Activated naive CD8-positive, alpha-beta T cell (primary cell): ENCODE data around the gene HAND2.

ENCODE experiments used
- H3K27ac Mint-ChIP-seq: one replicate; pipeline ENCODE4 v1.8.0; 2021; ENCODE audit warnings: mixed read lengths
- H3K27me3 Mint-ChIP-seq: one replicate; pipeline ENCODE4 v1.8.0; 2021; ENCODE audit warnings: mixed read lengths
- H3K36me3 Mint-ChIP-seq: one replicate; pipeline ENCODE4 v1.8.0; 2021; ENCODE audit warnings: mixed read lengths
- H3K4me1 Mint-ChIP-seq: one replicate; pipeline ENCODE4 v1.8.0; 2021; ENCODE audit warnings: low read depth, mixed read lengths
- H3K4me3 Mint-ChIP-seq: one replicate; pipeline ENCODE4 v1.8.0; 2021; ENCODE audit warnings: mild to moderate bottlenecking, mixed read lengths
- H3K9me3 Mint-ChIP-seq: one replicate; pipeline ENCODE4 v1.8.0; 2021; ENCODE audit warnings: low read depth, mixed read lengths

The HAND2 gene

GRCh38 chr4:173489514-173489913 lies 40.5 kb downstream of the HAND2 start:
- H3K4me3 Mint-ChIP-seq: no peak overlapping the region
- H3K9me3 Mint-ChIP-seq: no peaks in the 10 kb centered on the region
- H3K27me3 Mint-ChIP-seq: peaks cover 5% of the 10 kb centered on the region
- H3K27ac Mint-ChIP-seq: no peak overlapping the region
- no peaks in the 10 kb centered on the region for H3K36me3 Mint-ChIP-seq
- H3K4me1 Mint-ChIP-seq: peaks cover 7% of the 10 kb centered on the region

GRCh38 chr4:173488656-173489055 lies 41.4 kb downstream of the HAND2 start:
- H3K4me1 Mint-ChIP-seq: no peaks in the 10 kb centered on the region
- no peaks in the 10 kb centered on the region for H3K9me3 Mint-ChIP-seq
- no peak overlapping the region for H3K27ac Mint-ChIP-seq
- H3K36me3 Mint-ChIP-seq: no peaks in the 10 kb centered on the region
- H3K27me3 Mint-ChIP-seq: peaks cover 4% of the 10 kb centered on the region
- no peak overlapping the region for H3K4me3 Mint-ChIP-seq

GRCh38 chr4:173488074-173488473 lies 42.0 kb downstream of the HAND2 start:
- H3K4me3 Mint-ChIP-seq: no peak overlapping the region
- H3K36me3 Mint-ChIP-seq: no peaks in the 10 kb centered on the region
- no peaks in the 10 kb centered on the region for H3K9me3 Mint-ChIP-seq
- no peak overlapping the region for H3K27ac Mint-ChIP-seq
- H3K27me3 Mint-ChIP-seq: peaks cover 2% of the 10 kb centered on the region
- H3K4me1 Mint-ChIP-seq: no peaks in the 10 kb centered on the region

- Mint-ChIP-seq H3K27me3 (no peaks in the 10 kb centered on the region), H3K27ac (no peak overlapping the region), H3K36me3 (no peaks in the 10 kb centered on the region), H3K4me1 (no peaks in the 10 kb centered on the region), H3K9me3 (no peaks in the 10 kb centered on the region), H3K4me3 (no peak overlapping the region)
These were observed 43.2 kb downstream of the HAND2 start for GRCh38 chr4:173486714-173487392.

- Mint-ChIP-seq H3K36me3 (no peaks in the 10 kb centered on the region), H3K9me3 (no peaks in the 10 kb centered on the region), H3K27me3 (no peaks in the 10 kb centered on the region), H3K4me3 (no peak overlapping the region), H3K27ac (no peak overlapping the region), H3K4me1 (no peaks in the 10 kb centered on the region)
These were observed 44.9 kb downstream of the HAND2 start for GRCh38 chr4:173485164-173485563.

GRCh38 chr4:173482330-173482931 lies 47.6 kb downstream of the HAND2 start:
- Mint-ChIP-seq H3K4me3 (no peak overlapping the region), H3K36me3 (no peaks in the 10 kb centered on the region), H3K9me3 (no peaks in the 10 kb centered on the region), H3K27me3 (no peaks in the 10 kb centered on the region), H3K4me1 (no peaks in the 10 kb centered on the region), H3K27ac (no peak overlapping the region)

GRCh38 chr4:173478913-173479283 lies 51.1 kb downstream of the HAND2 start:
- H3K27ac Mint-ChIP-seq: no peak overlapping the region
- no peak overlapping the region for H3K4me3 Mint-ChIP-seq
- H3K9me3 Mint-ChIP-seq: no peaks in the 10 kb centered on the region

GRCh38 chr4:173478201-173478912 lies 51.7 kb downstream of the HAND2 start:
- no peaks in the 10 kb centered on the region for H3K36me3 Mint-ChIP-seq
- H3K4me3 Mint-ChIP-seq: no peak overlapping the region
- H3K27ac Mint-ChIP-seq: no peak overlapping the region
- no peaks in the 10 kb centered on the region for H3K4me1 Mint-ChIP-seq
- no peaks in the 10 kb centered on the region for H3K27me3 Mint-ChIP-seq
- no peaks in the 10 kb centered on the region for H3K9me3 Mint-ChIP-seq

More at GRCh38 chr4:173478913-173479283, 51.1 kb downstream of the HAND2 start:
- no peaks in the 10 kb centered on the region for H3K36me3 Mint-ChIP-seq
- no peaks in the 10 kb centered on the region for H3K27me3 Mint-ChIP-seq
- H3K4me1 Mint-ChIP-seq: no peaks in the 10 kb centered on the region

GRCh38 chr4:173477016-173477415 lies 53.0 kb downstream of the HAND2 start:
- Mint-ChIP-seq H3K9me3 (no peaks in the 10 kb centered on the region), H3K4me1 (no peaks in the 10 kb centered on the region), H3K36me3 (no peaks in the 10 kb centered on the region), H3K27me3 (peaks cover 3% of the 10 kb centered on the region), H3K4me3 (no peak overlapping the region), H3K27ac (no peak overlapping the region)
